Activated CD4-positive, alpha-beta memory T cell treated with anti-CD3 and anti-CD28 coated beads for 36 hours (primary cell): ENCODE data around the gene PET100. TPM values are rescaled to one million over a fixed set of nuclear protein-coding genes. Genes with fewer than 3 reads are reported as not detected.

Experiments
- CTCF ChIA-PET: fragments of 350-600 bp; sonication (Branson Sonifier 250); formaldehyde crosslinking; loops from one replicate; lab custom pipeline; 2021; ENCODE audit warnings: antibody characterized with exemption, inconsistent platforms; lab: Charles Lee
- POLR2A ChIA-PET: fragments of 350-600 bp; sonication (Branson Sonifier 250); formaldehyde crosslinking; loops from one replicate; lab custom pipeline; 2021; ENCODE audit warnings: antibody characterized with exemption; lab: Charles Lee
- DNase-seq: peaks from one replicate; pipeline ENCODE4 v3.0.0-alpha.2; 2020
- H3K27ac Mint-ChIP-seq: one replicate; pipeline ENCODE4 v1.8.0; 2021; ENCODE audit warnings: mixed read lengths
- H3K27me3 Mint-ChIP-seq: one replicate; pipeline ENCODE4 v1.8.0; 2021; ENCODE audit warnings: mixed read lengths
- H3K36me3 Mint-ChIP-seq: one replicate; pipeline ENCODE4 v1.8.0; 2021; ENCODE audit warnings: mixed read lengths
- H3K4me1 Mint-ChIP-seq: one replicate; pipeline ENCODE4 v1.8.0; 2021; ENCODE audit warnings: low read depth, mixed read lengths
- H3K4me3 Mint-ChIP-seq: one replicate; pipeline ENCODE4 v1.8.0; 2021; ENCODE audit warnings: mild to moderate bottlenecking, mixed read lengths
- H3K9me3 Mint-ChIP-seq: one replicate; pipeline ENCODE4 v1.8.0; 2021; ENCODE audit warnings: mixed read lengths
- intact Hi-C: fragments of 100-400 bp; cut with micrococcal nuclease; formaldehyde crosslinking; loops from one replicate; pipeline ENCODE4 v1.15.1; 2023
- total RNA-seq, 2 experiments: library from RNA; stranded (reverse); gene quantifications; one replicate each; pipeline ENCODE4 v1.2.3, GENCODE V29; 2021

PET100 gene, protein sequence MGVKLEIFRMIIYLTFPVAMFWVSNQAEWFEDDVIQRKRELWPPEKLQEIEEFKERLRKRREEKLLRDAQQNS
- total RNA-seq = 100 to 1,000 TPM; 106 to 114 TPM

DNA sequence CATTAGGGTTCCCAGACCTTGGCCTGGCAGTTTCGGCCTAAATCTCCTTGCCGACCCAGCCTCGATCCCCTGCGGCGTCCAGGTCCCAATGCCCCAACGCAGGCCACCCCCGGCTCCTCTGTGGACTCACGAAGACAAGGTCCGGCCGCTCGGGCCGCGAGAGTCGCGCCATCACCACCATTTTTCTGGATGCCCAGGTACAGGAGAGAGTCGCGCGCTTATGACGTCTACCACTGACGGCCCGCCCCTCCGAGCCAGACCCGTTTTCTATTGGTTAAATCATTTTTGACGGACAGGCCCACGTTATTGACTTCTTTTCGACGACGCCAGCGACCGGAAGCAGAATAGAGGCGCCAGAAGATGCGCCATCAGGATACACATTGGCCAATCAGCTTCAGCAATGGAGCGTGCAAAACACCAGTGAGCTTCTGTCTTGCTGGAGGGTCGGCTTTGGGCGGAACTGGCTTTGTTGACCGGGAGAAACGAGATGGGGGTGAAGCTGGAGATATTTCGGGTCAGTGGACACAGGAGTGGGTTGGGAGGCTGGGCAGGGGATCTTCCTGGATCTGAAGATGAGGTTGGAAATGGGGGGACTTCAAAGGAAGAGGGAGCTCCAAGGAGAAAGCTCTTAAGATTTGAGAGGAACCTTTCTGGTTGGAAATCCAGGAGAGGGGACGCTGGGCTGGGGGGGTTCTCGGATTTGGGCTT, at the start of gene PET100, which contains the start of gene XAB2:
Gene PET100 (plus strand): TSS at position 447 of the 708 bp plus-strand sequence. CDS start 41 bp downstream, at position 488.
Gene XAB2 (minus strand): TSS at position 199 of the 708 bp plus-strand sequence. CDS start 18 bp downstream, at position 181.
- H3K27ac Mint-ChIP-seq = peak within 1 kb of the TSS; percentile 93
- H3K4me1 Mint-ChIP-seq = peaks cover 33% of the 10 kb centered on the region
- H3K27me3 Mint-ChIP-seq = no peaks in the 10 kb centered on the region
- DNase-seq = peak; percentile 97
- no peaks in the 10 kb centered on the region for H3K9me3 Mint-ChIP-seq
- ChIA-PET POLR2A (interaction anchor here (0.5 to 1.4 kb wide), 8 partner anchors 8 to 314 kb away, joined by 3 to 10 read pairs (median 4); partner anchors contain the start of genes TIMM44 and TRAPPC5), CTCF (interaction anchor here (0.6 to 2.7 kb wide), 5 partner anchors 23 to 821 kb away, joined by 3 to 17 read pairs (median 3); partner anchors contain the start of gene TRAPPC5)
- peak within 1 kb of the TSS; percentile 96 for H3K4me3 Mint-ChIP-seq
- intact Hi-C loops = loop anchor here (1.0 kb wide), 1 partner anchor 8 kb away; the partner anchor contains the start of gene STXBP2
- peaks cover 12% of the 10 kb centered on the region for H3K36me3 Mint-ChIP-seq

DNA sequence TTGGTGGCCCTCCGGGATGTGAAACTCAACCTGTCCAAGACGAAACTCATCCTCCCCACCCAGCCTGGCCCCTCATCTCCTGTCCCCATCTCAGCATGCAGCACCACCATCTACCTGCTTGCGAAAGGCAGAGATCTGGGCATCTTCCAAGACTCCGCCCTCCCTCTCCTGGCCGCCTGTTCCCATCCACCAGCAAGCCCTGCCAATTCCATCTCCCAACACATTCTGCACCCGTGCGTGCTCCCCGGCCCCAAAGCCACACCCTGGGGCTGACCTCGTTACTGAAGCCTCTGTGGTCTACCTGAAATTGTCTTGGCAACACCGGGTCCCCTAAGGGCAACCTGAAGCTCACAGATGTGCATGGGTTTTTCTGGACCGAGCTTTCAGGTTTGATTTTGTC, 47.1 kb upstream of the PET100 start:
- no peak overlapping the region for H3K4me3 Mint-ChIP-seq
- H3K4me1 Mint-ChIP-seq = no peaks in the 10 kb centered on the region
- no peak overlapping the region for H3K27ac Mint-ChIP-seq
- POLR2A ChIA-PET = no interaction called here
- no peaks in the 10 kb centered on the region for H3K36me3 Mint-ChIP-seq
- CTCF ChIA-PET = no interaction called here
- H3K27me3 Mint-ChIP-seq = peaks cover 4% of the 10 kb centered on the region
- no peaks in the 10 kb centered on the region for H3K9me3 Mint-ChIP-seq
- intact Hi-C loops = no loop called here
- DNase-seq = no peak

DNA sequence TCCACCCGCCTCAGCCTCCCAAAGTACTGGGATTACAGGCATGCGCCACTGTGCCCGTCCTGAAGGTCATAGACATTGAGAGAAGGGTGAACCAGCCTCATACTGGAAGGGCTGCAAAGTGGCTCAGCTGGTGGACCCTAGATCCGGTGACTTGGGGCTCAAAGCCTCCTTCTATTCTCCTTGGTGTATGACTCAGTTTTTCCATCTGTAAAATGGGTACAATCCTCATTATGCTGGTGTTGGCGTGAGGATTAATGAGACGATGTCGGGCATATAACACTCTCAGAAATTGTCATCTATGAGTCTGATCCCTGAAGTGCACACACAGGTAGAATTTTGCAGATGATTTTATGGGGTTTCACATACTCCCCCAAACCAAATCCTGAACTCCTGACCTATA, 39.8 kb upstream of the PET100 start:
- CTCF ChIA-PET = no interaction called here

DNA sequence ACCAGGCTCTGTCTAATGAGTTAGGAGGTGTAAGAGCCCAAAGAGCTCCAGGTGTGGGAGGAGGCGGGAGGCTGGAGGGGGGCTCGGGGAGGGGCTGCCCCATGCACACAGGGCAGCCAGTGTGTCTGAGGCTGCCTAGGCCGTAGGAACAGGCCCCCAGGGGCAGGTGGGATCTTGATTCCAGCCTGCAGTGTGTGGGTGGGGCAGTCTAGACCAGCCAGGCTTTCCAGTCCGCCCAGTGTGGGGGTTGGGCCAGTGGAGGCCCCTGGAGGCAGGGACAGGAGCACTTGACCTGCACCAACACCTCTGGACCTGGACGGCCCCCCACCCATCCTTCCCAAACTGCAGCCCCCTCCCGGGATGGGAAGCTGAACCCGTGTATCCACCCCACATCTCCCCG, 39.3 kb upstream of the PET100 start:
- CTCF ChIA-PET = interaction anchor here (0.6 kb wide), 1 partner anchor 121 kb away, joined by 3 read pairs; no protein-coding TSS in a partner anchor
- POLR2A ChIA-PET = no interaction called here
- Mint-ChIP-seq H3K9me3 (no peaks in the 10 kb centered on the region), H3K4me3 (no peak overlapping the region), H3K36me3 (no peaks in the 10 kb centered on the region), H3K4me1 (peaks cover 2% of the 10 kb centered on the region), H3K27ac (no peak overlapping the region), H3K27me3 (peaks cover 21% of the 10 kb centered on the region)
- intact Hi-C loops = no loop called here
- no peak for DNase-seq

More for the DNA sequence above, 39.8 kb upstream of the PET100 start:
- Mint-ChIP-seq H3K36me3 (no peaks in the 10 kb centered on the region), H3K27me3 (peaks cover 20% of the 10 kb centered on the region), H3K9me3 (no peaks in the 10 kb centered on the region), H3K4me1 (no peaks in the 10 kb centered on the region), H3K4me3 (no peak overlapping the region), H3K27ac (no peak overlapping the region)
- intact Hi-C loops = no loop called here
- no peak for DNase-seq
- POLR2A ChIA-PET = no interaction called here

DNA sequence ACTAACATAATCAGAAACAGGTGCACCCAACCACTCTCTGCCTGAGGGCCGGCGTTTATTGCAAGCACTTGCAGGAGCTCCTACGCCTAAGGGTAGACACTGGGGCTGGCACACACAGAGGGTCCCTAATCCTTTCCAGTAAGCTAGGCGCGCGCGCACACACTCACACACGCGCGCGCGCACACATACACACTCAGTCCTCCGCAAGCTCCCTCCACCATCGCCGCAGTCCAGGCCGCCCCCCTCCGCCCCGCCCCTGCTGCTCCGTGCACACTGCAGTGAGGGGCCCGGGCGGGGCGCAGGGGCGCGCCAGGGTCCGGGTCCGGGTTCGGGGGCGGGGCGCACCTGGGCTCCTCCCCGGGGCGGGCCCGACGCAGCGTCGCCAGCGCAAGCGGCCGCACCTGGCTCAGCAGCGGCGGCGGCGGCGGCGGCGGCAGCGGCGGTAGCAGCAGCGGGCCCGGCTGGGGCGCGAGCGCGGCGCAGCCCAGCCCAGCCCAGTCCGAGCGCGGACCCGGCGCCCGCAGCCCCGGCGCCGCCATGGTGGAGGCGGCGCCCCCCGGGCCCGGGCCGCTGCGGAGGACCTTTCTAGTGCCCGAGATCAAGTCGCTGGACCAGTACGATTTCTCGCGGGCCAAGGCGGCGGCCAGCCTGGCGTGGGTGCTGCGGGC, 34.0 kb upstream of the PET100 start, which contains the start of gene CAMSAP3:
Gene CAMSAP3 (plus strand): TSS at position 398 of the 668 bp plus-strand sequence. CDS start 140 bp downstream, at position 538.
- POLR2A ChIA-PET = no interaction called here
- intact Hi-C loops = no loop called here
- H3K4me3 Mint-ChIP-seq = peak within 1 kb of the TSS; percentile 61

DNA sequence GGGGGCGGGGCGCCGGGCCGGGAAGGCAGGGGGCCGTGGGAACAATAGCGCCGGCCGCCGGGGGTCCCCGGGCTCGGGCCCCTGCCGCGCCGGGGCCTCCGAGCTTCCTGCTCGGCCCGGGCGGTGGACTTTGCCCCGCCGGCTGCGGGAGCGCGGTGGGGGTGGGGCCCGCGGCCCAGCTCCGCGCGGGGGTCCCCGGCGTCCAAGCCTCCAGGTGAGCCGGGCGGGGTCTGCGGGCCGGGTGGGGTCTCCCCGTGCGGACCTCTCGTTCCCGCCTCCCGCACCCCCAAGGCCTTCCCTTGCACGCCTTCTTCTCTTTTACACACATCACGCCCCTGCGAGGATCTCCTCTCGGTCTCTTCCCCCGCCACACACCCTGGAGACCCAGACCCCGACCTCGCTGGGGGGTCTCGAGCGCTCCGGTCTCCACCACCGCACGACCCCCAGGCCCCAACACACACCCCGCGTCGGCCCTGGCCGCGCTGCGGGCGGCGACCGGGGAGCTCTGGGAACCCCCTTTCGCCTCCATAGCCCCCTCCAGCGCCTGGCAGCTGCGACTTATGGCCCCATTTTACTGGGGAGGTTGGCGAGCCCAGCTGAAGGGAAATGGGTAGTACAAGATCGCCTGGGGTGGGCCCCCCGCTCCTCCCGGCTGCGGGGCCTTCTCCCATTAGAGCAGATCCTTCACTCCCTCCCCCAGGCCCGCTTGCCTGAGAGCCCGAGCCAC, 33.2 kb upstream of the PET100 start:
- Mint-ChIP-seq H3K4me1 (peaks cover 2% of the 10 kb centered on the region), H3K9me3 (no peaks in the 10 kb centered on the region), H3K27ac (no peak overlapping the region), H3K4me3 (peak overlapping the region; percentile 39), H3K27me3 (peaks cover 36% of the 10 kb centered on the region), H3K36me3 (no peaks in the 10 kb centered on the region)
- DNase-seq = no peak
- ChIA-PET CTCF (interaction anchor here (0.9 kb wide), 1 partner anchor 28 kb away, joined by 3 read pairs; no protein-coding TSS in a partner anchor), POLR2A (no interaction called here)
- intact Hi-C loops = no loop called here

More for the DNA sequence above, 34.0 kb upstream of the PET100 start, which contains the start of gene CAMSAP3:
- Mint-ChIP-seq H3K36me3 (no peaks in the 10 kb centered on the region), H3K4me1 (peaks cover 2% of the 10 kb centered on the region), H3K27me3 (peaks cover 39% of the 10 kb centered on the region), H3K27ac (no peak within 1 kb of the TSS), H3K9me3 (no peaks in the 10 kb centered on the region)
- peak; percentile 38 for DNase-seq
- CTCF ChIA-PET = interaction anchor here (1.1 kb wide), 1 partner anchor 27 kb away, joined by 5 read pairs; no protein-coding TSS in a partner anchor

DNA sequence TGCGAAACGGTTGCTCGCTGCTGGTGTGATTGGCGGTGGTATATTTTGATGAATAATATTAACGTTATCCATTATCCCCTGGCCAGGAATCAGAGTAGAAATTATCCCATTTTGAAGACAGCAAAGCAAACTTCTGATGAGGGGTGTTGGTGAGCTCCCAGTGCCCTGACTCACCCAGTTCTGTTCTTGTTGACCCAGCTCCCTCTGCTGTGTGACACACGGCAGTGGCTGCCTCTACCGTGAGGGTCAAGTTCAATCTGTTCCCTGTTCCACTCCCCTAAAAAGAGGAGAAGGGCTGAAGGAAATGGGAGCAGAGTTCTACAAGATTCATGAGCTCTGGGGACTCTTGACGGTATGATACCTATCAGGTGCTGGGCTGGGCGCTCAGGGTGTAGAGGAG, 31.9 kb upstream of the PET100 start:
- POLR2A ChIA-PET = no interaction called here
- Mint-ChIP-seq H3K27ac (no peak overlapping the region), H3K4me3 (no peak overlapping the region), H3K36me3 (no peaks in the 10 kb centered on the region), H3K27me3 (peaks cover 40% of the 10 kb centered on the region), H3K4me1 (peaks cover 2% of the 10 kb centered on the region), H3K9me3 (no peaks in the 10 kb centered on the region)
- CTCF ChIA-PET = interaction anchor here (0.6 to 1.0 kb wide), 2 partner anchors 29 to 252 kb away, joined by 3 to 5 read pairs; no protein-coding TSS in a partner anchor
- intact Hi-C loops = no loop called here
- no peak for DNase-seq

DNA sequence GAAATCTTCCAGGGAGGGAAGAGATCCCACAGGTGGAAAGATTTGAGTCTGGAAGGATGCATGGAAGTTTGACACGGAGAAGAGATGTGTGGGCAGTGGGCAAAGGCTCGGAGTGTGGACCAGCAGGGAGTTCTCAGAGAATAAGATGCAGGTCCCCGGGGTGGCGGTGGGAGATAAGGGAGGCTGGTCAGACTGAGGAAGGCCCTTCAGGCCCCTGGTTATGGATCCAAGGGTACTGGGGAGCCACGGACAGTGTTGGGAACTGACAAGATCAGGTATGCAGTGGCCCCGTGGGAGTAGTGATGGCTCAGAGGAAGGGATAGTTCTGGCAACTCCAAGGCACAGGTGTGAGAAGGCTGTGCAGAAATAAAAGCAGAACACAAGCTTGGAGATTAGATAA, 31.4 kb upstream of the PET100 start:
- CTCF ChIA-PET = interaction anchor here (1.0 kb wide), 1 partner anchor 30 kb away, joined by 5 read pairs; no protein-coding TSS in a partner anchor

DNA sequence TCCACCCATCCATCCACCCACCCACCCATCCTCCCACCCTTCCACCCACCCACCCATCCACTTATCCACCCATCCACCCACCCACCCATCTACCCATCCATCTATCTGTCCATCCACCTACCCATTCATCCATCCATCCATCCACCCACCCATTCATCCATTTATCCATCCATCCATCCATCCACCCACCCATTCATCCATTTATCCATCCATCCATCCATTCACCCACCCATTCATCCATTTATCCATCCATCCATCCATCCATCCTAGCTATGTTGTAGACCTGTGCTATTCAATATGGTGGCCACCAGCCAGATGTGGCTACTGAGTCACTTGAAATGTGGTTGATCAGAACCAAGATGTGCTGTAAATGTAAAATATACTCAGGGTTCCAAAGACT, 28.9 kb upstream of the PET100 start:
- Mint-ChIP-seq H3K4me1 (no peaks in the 10 kb centered on the region), H3K4me3 (no peak overlapping the region), H3K27me3 (peaks cover 30% of the 10 kb centered on the region), H3K27ac (no peak overlapping the region), H3K9me3 (no peaks in the 10 kb centered on the region), H3K36me3 (no peaks in the 10 kb centered on the region)
- intact Hi-C loops = no loop called here
- POLR2A ChIA-PET = interaction anchor here (0.6 to 0.7 kb wide), 2 partner anchors 135 to 399 kb away, joined by 3 read pairs; no protein-coding TSS in a partner anchor
- CTCF ChIA-PET = no interaction called here
- DNase-seq = no peak

More for the DNA sequence above, 31.4 kb upstream of the PET100 start:
- Mint-ChIP-seq H3K27me3 (peaks cover 39% of the 10 kb centered on the region), H3K9me3 (no peaks in the 10 kb centered on the region), H3K27ac (no peak overlapping the region), H3K4me3 (no peak overlapping the region), H3K4me1 (peaks cover 2% of the 10 kb centered on the region), H3K36me3 (no peaks in the 10 kb centered on the region)
- POLR2A ChIA-PET = interaction anchor here (0.6 kb wide), 1 partner anchor 207 kb away, joined by 4 read pairs; no protein-coding TSS in a partner anchor
- DNase-seq = no peak
- intact Hi-C loops = no loop called here

DNA sequence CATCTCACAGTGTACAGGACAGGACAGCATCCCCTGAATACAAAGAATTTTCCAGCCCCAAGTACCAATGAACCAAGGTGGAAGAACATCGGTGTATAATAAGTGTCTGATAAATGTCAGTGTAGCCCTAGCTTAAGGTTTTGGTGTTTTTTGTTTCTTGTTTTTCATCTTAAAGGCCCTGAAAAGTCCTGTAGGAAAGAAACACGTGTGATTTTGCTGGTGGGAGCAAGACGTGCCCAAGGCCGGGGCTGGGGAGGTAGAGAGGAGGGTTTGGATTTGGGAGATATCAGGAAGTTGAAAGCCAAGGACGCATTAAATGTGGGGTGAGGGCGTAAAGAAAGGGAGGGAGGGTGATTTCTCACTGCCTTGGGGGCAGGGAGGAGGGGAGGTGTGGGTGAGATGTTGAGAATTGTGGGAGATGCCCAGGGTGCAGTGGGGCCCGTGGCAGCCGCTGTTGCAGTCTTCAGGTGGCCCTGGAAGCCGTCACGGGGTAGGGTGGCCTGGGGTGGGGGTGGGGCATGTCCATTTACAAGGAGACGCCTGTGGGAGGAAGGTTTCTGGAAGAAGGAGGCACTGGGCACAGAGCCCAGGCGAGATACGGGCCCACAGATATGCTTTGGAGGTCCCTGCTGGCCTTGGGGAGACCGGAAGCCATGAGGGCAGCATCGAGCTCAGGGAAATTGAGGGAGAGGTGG, 27.2 kb upstream of the PET100 start:
- intact Hi-C loops = no loop called here
- Mint-ChIP-seq H3K27me3 (peaks cover 26% of the 10 kb centered on the region), H3K9me3 (no peaks in the 10 kb centered on the region), H3K36me3 (no peaks in the 10 kb centered on the region), H3K4me3 (no peak overlapping the region), H3K4me1 (no peaks in the 10 kb centered on the region), H3K27ac (no peak overlapping the region)
- no peak for DNase-seq
- CTCF ChIA-PET = interaction anchor here (1.1 kb wide), 1 partner anchor 79 kb away, joined by 3 read pairs; the partner anchor contains the start of gene TRAPPC5
- POLR2A ChIA-PET = no interaction called here
